Fibroblast of villous mesenchyme (primary cell): ENCODE results near the gene GLI1. TPM values are rescaled to one million over a fixed set of nuclear protein-coding genes. Genes with fewer than 3 reads are reported as not detected.

Experiments
- DNase-seq: peaks from one replicate; pipeline ENCODE4 v3.0.0-alpha.2; 2010; ENCODE audit warnings: low read depth
- H3K4me3 ChIP-seq: 2 replicates; pipeline ENCODE4 v1.5.1; 2011; ENCODE audit warnings: low read depth, mild to moderate bottlenecking, low read length
- CTCF ChIP-seq: IDR thresholded peaks from 2 replicates; pipeline ENCODE4 v1.5.1; 2012; ENCODE audit warnings: low read depth, mild to moderate bottlenecking, low read length; ENCODE audit not compliant: insufficient read depth
- total RNA-seq: library from RNA; depleted of rRNA; stranded (reverse); fragments of >200 nt; gene quantifications from 2 replicates; pipeline ENCODE4 v1.2.3, GENCODE V29; 2012

GLI1 gene
- total RNA-seq, 1 donor: 0.86 TPM

- no peak for DNase-seq
- no peak overlapping the region for H3K4me3 ChIP-seq
- no peak for TF ChIP-seq CTCF
These were observed 16.8 kb downstream of the GLI1 start for GRCh38 chr12:57476162-57476992.

GRCh38 chr12:57476993-57477709, 17.6 kb downstream of the GLI1 start:
- no peak for DNase-seq
- H3K4me3 ChIP-seq: no peak overlapping the region
- no peak for TF ChIP-seq CTCF

GRCh38 chr12:57477710-57478681, 18.4 kb downstream of the GLI1 start:
- no peak overlapping the region for H3K4me3 ChIP-seq
- no peak for TF ChIP-seq CTCF
- DNase-seq: peak; percentile 55

GRCh38 chr12:57479043-57479375, 19.4 kb downstream of the GLI1 start:
- no peak for DNase-seq
- no peak for TF ChIP-seq CTCF
- no peak overlapping the region for H3K4me3 ChIP-seq

GRCh38 chr12:57479376-57480115, 20.0 kb downstream of the GLI1 start, which contains the start of gene ARHGAP9:
ARHGAP9 (minus strand) TSS chr12:57479866; CDS start chr12:57479406, 460 bp downstream.
- DNase-seq: no peak

More at GRCh38 chr12:57479376-57480115, 20.0 kb downstream of the GLI1 start, which contains the start of gene ARHGAP9:
- TF ChIP-seq CTCF: no peak
- H3K4me3 ChIP-seq: no peak within 1 kb of the TSS
